Stimulated activated naive CD4-positive, alpha-beta T cell treated with Interleukin-2 at 50 U/mL for 16 hours (primary cell): ENCODE data around the gene ADPRS.
A peak's percentile ranks its signal among the peaks of the same experiment; 100 is the strongest.

Experiments
- DNase-seq: peaks from one replicate; lab custom pipeline; 2025; lab: John Stamatoyannopoulos, UW

The ADPRS gene

GRCh38 chr1:36088577-36089392 lies at the start of gene ADPRS:
Gene ADPRS (plus strand): TSS chr1:36088892. CDS start chr1:36088905, 13 bp downstream.
- peak; percentile 87 for DNase-seq

- DNase-seq, result no peak
Measured at GRCh38 chr1:36040238-36040637, 48.5 kb upstream of the ADPRS start.

GRCh38 chr1:36051821-36052220 lies 36.9 kb upstream of the ADPRS start:
- no peak for DNase-seq

- no peak for DNase-seq
Measured at GRCh38 chr1:36053978-36054377, 34.7 kb upstream of the ADPRS start.

- no peak for DNase-seq
Measured at GRCh38 chr1:36055706-36056105, 33.0 kb upstream of the ADPRS start.

- DNase-seq, result no peak
Measured at GRCh38 chr1:36062315-36062714, 26.4 kb upstream of the ADPRS start.

GRCh38 chr1:36067871-36068270 lies 20.8 kb upstream of the ADPRS start:
- DNase-seq, result no peak

- DNase-seq, result no peak
Measured at GRCh38 chr1:36068866-36069265, 19.8 kb upstream of the ADPRS start.

GRCh38 chr1:36070349-36070748 lies 18.3 kb upstream of the ADPRS start:
- DNase-seq, result no peak

GRCh38 chr1:36076979-36077573 lies 11.6 kb upstream of the ADPRS start:
- DNase-seq, result no peak

GRCh38 chr1:36080236-36080635 lies 8.5 kb upstream of the ADPRS start:
- no peak for DNase-seq

- no peak for DNase-seq
Measured at GRCh38 chr1:36080801-36081200, 7.9 kb upstream of the ADPRS start.

GRCh38 chr1:36081926-36082485 lies 6.7 kb upstream of the ADPRS start:
- DNase-seq, result no peak

- DNase-seq, result no peak
Measured at GRCh38 chr1:36083219-36083618, 5.5 kb upstream of the ADPRS start.

- no peak for DNase-seq
Measured at GRCh38 chr1:36083635-36084496, 4.8 kb upstream of the ADPRS start, which contains the start of gene TEKT2. Gene TEKT2 (plus strand): TSS chr1:36084094. CDS start chr1:36084922, 828 bp downstream.

- DNase-seq, result no peak
Measured at GRCh38 chr1:36084497-36085115, 4.1 kb upstream of the ADPRS start.

GRCh38 chr1:36085126-36085525 lies 3.6 kb upstream of the ADPRS start:
- DNase-seq, result no peak

GRCh38 chr1:36085686-36086526 lies 2.8 kb upstream of the ADPRS start:
- no peak for DNase-seq

GRCh38 chr1:36086529-36087232 lies 2.0 kb upstream of the ADPRS start:
- no peak for DNase-seq
